ENCODE results near the gene RASA3.
"Not testable (repeated sequence)": the region's sequence is repeated elsewhere in the genome, so short reads cannot be mapped to it uniquely, and the experiment has no call there.

Gene RASA3

DNA sequence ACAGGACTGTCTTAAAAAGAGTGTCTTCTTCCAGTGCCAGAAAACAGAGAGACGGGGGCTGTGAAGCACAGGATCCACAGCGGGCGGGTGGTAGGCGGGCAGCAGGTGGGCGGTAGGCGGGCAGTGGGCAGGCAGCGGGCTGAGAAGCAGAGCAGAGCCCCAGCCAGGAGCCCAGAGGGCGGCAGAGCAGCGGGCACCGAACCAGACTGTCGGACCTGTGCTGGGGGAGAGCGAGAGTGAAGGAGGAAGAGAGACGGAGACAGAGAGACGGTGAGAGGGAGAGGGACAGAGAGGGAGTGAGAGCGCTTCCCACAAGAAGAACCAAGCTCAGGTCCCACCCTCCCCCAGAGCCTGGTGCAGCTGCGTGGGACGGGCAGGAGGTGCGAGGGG is 30.3 kb downstream of the RASA3 start:
- no peak for DNase-seq (ENCODE audit: low read depth in 2 of 2, low spot score in 1 of 2)

GRCh38 chr13:114101358-114102130 is 30.9 kb downstream of the RASA3 start:
- DNase-seq (ENCODE audit: low read depth in 2 of 2, low spot score in 1 of 2), result no peak

DNA sequence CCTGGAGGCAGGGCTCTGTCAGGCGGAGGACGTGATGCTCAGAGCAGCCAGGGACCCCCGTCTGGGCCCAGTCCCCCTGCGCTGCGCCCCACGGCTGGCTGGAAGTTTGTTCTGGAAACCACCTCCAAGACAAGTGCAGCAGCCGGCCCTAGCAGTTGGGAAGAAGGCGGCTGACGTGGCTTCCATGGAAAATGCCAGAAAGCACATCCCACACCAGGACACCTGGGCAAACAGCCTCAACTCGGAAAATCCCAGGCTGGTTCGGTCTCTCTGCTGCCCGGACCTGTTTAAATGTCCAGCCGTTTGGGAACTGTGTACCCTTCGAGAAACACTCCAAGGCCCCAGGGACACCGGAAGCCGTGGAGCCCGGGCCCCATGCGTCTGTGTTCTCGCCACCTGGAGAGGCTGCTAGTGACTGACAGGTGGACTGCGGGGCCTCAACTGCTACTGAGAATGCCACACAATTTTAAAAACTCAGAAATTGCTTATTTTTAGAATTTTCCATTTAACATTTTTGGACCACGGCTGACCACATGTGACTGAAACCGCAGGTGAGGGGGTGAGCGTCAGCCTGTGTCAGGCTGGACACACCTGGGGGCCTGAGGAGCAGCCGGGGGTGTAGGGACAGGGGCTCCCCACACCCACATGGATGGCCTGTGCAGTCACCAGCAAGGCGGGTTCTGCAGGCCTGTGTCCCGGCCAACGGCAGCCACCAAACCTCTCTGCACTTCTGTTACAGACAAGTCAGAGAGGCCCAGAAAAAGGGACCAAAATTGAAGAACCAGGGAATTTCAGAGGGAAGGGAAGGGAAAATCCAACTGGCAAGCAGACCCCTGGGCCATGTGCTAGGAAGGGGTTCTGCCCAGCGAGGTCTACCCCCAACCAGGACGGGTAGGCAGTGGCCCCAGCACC is 31.7 kb downstream of the RASA3 start:
- no peak for DNase-seq (ENCODE audit: low read depth in 2 of 2, low spot score in 1 of 2)

DNA sequence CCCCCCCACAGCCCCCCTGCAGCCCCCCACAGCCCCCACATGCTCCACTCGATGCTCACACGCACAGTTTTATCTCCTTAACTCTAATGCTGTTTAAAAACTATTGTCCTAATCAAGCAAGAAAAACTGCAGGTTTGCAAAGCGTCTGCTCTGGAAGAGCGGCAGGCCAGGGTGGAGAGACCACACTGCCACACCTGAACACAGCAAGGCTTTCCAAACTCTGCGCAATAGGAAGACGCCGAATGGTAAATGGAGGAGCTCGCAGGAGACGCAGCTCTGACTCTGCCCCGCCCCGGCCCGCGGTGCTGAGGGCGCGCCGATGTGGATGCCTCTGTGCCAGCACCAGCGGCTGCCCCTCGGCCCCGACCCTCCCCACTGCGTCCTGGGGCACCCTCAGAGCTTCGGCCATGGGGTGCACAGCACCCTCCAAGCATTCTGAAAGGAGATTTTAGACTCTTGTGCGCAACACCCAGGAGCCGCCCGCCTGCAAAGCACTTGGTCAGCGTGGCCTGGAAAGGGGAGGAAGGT is 32.4 kb downstream of the RASA3 start:
- no peak for DNase-seq (ENCODE audit: low read depth in 2 of 2, low spot score in 1 of 2)

- DNase-seq (ENCODE audit: low read depth in 2 of 2, low spot score in 1 of 2), result no peak
Observed at GRCh38 chr13:114099191-114099590, 33.2 kb downstream of the RASA3 start.

GRCh38 chr13:114098689-114099056 is 33.8 kb downstream of the RASA3 start:
- DNase-seq (ENCODE audit: low read depth in 2 of 2, low spot score in 1 of 2), result not testable (repeated sequence)

- DNase-seq (ENCODE audit: low read depth in 2 of 2, low spot score in 1 of 2), result no peak
Observed at GRCh38 chr13:114097893-114098688, 34.3 kb downstream of the RASA3 start.

GRCh38 chr13:114097212-114097892 is 35.1 kb downstream of the RASA3 start:
- DNase-seq (ENCODE audit: low read depth in 2 of 2, low spot score in 1 of 2), result no peak

DNA sequence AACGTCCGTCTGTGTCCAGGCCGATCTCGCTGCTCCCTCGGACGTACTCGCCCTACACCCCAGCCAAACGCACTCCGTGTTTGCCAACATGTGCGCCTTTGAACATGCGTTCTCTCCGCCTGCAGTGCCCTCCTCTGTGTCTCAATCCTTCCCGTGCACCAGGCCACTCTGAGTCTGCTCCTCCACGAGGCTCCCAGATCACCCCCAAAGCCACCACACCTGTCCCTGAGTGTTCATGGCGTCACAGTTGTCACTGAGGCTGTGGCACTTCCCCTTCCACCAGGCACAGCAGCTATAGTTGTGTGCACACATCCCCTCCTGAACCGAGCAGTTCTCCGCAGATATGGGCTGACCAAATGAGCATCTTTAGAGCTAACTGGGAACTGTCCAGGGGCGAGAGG is 35.6 kb downstream of the RASA3 start:
- no peak for DNase-seq (ENCODE audit: low read depth in 2 of 2, low spot score in 1 of 2)

DNA sequence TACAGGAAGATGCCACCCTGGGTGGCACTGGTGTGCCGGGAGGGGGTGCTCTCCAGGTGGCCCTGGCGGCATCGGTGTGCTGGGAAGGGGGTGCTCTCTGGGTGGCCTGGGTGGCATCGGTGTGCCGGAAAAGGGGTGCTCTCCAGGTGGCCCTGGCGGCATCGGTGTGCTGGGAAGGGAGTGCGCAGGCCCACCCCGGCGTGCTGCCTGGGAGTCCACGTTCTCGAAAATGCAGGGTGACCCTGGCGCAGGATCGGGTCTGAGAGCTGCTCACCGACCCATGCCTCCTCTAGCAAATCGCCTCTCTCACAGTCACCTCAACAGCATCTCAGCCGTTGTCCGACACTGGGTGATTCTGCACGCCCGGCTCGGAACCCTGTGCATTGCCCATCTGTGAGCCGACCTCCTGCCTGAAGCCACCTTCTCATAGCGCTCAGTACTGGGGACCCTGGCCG is 36.4 kb downstream of the RASA3 start:
- no peak for DNase-seq (ENCODE audit: low read depth in 2 of 2, low spot score in 1 of 2)

DNA sequence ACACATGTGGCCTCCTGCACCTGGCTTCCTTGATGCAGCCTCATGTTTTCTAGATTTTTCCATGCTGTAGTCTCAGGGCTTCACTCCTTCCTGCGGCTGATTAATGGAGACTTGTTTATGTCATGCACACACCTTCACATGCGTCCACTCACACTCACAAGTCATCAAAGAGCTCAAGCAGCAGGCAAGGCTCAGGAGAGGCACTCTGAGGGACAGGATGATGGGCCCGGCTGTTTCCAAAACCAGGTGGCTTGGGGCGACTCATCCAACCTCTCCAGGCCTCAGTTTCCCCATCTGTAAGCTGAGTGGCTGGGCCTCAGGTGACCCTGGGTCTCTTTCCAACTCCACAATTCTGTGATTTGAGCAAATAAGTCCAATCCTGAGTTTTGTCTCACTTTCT is 36.9 kb downstream of the RASA3 start:
- DNase-seq (ENCODE audit: low read depth in 2 of 2, low spot score in 1 of 2), result no peak

- no peak for DNase-seq (ENCODE audit: low read depth in 2 of 2, low spot score in 1 of 2)
Observed at GRCh38 chr13:114093118-114093517, 39.3 kb downstream of the RASA3 start.

GRCh38 chr13:114092468-114092867 is 40.0 kb downstream of the RASA3 start:
- DNase-seq (ENCODE audit: low read depth in 2 of 2, low spot score in 1 of 2), result no peak

DNA sequence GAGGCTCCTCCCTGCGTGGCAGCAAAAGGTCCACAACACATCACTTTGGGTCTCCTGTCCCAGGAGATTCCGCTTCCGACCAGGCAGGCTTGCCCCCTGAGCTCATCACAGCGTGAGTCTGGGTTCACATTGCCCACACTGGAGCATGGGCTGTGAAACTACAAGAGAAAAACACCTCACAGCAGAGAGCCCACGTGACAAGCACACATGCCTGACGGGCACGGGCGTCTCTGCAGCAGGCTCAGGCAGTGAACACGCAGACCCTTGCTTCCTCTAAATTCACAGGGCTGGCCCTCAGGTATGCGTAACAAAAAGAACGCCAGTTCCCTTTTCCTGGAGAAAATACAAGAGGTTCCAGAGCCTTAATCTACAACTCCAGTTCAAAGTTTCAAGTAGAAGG is 41.9 kb downstream of the RASA3 start:
- no peak for DNase-seq (ENCODE audit: low read depth in 2 of 2, low spot score in 1 of 2)

- no peak for DNase-seq (ENCODE audit: low read depth in 2 of 2, low spot score in 1 of 2)
Observed at GRCh38 chr13:114089751-114090400, 42.5 kb downstream of the RASA3 start.

DNA sequence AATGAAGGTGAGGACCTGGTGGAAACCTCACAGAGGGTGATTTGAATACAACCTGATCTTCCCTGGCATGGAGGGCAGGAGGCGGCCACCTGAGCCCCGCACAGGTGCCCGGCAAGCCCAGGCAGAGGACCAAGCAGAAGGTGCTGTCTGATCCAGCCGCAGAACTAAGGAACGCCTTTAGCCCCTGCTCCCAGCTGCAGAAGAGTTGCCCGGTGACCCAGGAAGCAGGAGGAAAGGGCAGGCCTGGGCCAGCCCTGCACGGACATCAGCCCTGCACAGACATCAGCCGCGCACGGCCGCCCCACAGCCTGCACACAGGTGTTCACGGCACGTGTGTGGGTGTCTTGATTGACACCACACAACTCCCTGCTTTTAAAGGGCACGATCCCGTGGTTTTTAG is 43.1 kb downstream of the RASA3 start:
- no peak for DNase-seq (ENCODE audit: low read depth in 2 of 2, low spot score in 1 of 2)

DNA sequence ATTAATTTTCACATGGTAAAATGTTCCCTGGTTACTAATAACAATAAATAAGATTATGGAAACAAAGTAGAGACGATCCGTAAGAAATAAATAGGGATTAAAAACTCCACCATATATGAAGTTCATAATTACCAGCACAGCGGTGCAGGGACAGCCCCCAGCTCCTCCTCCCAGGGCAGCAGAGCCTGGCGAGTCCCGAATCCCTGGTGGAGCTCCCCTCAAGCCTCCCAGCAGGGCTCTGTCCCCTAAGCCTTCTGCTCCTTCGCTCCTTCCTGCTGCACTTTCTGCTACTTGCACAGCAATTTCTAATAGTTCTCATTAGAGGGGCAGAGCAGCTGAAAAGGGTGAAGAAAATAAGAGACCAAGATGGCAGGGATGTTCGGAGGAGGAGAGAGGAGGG is 43.6 kb downstream of the RASA3 start:
- DNase-seq (ENCODE audit: low read depth in 2 of 2, low spot score in 1 of 2), result no peak

DNA sequence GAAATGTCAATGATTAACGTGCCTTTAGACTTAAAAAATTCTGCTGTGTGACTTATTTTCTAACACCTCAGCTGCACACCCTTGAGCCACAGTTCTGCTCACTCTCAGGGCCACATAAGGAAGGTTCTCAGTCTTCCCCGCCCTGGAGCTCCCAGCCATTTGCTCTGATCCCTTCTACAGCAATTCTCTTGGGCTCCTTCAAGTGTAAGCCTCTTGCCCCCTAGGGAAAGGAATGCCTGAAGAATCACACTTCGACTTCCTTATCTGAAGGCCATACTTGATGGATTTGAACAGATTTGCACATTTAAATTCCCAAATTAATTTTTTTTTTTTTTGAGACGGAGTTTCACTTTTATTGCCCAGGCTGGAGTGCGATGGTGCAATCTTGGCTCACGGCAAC is 44.2 kb downstream of the RASA3 start:
- DNase-seq (ENCODE audit: low read depth in 2 of 2, low spot score in 1 of 2), result no peak

DNA sequence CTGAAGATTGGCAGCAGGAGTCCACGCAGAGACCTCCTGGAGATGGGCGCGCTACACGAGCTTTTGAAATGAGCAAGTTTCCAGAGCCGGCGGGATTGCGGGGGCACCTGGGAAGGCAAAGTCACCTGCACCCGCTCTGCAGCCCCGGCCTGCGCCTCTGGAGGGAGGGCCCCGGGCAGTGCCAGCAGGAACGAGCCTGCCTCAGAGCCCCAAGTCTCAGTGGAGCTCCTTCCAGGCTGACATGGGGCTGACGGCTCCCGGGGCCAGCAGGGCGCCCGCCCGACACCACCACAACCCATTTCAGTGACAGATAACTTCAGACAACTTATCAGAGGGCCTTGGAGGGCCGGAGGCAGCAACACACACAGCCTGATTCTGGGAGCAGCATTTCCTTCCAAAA is 45.0 kb downstream of the RASA3 start:
- no peak for DNase-seq (ENCODE audit: low read depth in 2 of 2, low spot score in 1 of 2)
